Right atrium auricular region (tissue), 2 donors: ENCODE data around the gene TSNAX. TPM values are rescaled to one million over a fixed set of nuclear protein-coding genes. Genes with fewer than 3 reads are reported as not detected.

ENCODE experiments used
- DNase-seq: peaks from one replicate; pipeline ENCODE4 v3.0.0-alpha.2; 2019; ENCODE audit warnings: low spot score
- H3K27ac ChIP-seq, 2 donors: fragments of 200-600 bp; sonication (generic); 1 replicate in 1 of 2; 2 replicates in 1 of 2; pipeline ENCODE4 v1.5.1; 2016 to 2019
- H3K27me3 ChIP-seq, 2 donors: fragments of 200-600 bp; sonication (generic); one replicate each; pipeline versions ENCODE4 v1.5.1 to v1.6.0; 2017 to 2019
- H3K36me3 ChIP-seq: fragments of 200-600 bp; sonication (generic); one replicate; pipeline ENCODE4 v1.5.1; 2016
- H3K4me1 ChIP-seq, 2 donors: fragments of 200-600 bp; sonication (generic); one replicate each; pipeline versions ENCODE4 v1.5.1 to v1.6.0; 2017 to 2019
- H3K4me3 ChIP-seq, 2 donors: fragments of 200-600 bp; sonication (generic); 1 replicate in 1 of 2; 2 replicates in 1 of 2; pipeline ENCODE4 v1.5.1; 2017 to 2019; ENCODE audit warnings: mild to moderate bottlenecking in 1 of 2, moderate library complexity in 1 of 2
- H3K9me3 ChIP-seq, 2 donors: fragments of 200-600 bp; sonication (generic); one replicate each; pipeline ENCODE4 v1.5.1; 2019
- total RNA-seq, 2 donors: library from RNA; depleted of rRNA; stranded (reverse); fragments of >200 nt; gene quantifications; one replicate each; pipeline ENCODE4 v1.1.0, GENCODE V29; 2016
- TF ChIP-seq, protein P1 (sequence below), 2 donors: fragments of 200-600 bp; sonication (generic); IDR thresholded peaks; one replicate each; pipeline ENCODE4 v1.5.1; 2019; ENCODE audit warnings: antibody characterized with exemption in 2 of 2

The TSNAX gene
- total RNA-seq, 2 donors from 2014 or later, result 19.5 to 26.3 TPM

DNA sequence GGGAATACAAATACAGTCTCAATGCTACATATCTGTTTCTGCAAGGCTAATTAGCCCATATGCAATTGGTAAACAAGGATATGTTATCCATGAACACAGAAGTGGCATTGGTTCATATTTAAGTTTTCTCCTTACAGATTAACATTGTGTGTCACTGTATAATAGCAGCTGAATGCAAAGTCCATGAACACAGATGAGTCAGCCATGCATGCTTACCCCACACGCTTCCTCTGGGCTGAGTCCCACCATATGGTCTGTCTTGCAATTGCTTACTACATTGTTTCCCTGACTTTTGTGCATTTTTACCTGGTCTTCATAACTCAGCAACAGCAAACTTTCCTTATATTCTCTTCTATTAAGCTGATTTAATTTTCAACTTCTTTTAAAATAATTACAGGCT, 41.5 kb upstream of the TSNAX start:
- Histone ChIP-seq H3K27ac (no peak overlapping the region), H3K36me3 (no peaks in the 10 kb centered on the region), H3K9me3 (no peaks in the 10 kb centered on the region), H3K27me3 (no peaks in the 10 kb centered on the region), H3K4me1 (no peaks in the 10 kb centered on the region), H3K4me3 (no peak overlapping the region)
- TF ChIP-seq, protein P1, sequence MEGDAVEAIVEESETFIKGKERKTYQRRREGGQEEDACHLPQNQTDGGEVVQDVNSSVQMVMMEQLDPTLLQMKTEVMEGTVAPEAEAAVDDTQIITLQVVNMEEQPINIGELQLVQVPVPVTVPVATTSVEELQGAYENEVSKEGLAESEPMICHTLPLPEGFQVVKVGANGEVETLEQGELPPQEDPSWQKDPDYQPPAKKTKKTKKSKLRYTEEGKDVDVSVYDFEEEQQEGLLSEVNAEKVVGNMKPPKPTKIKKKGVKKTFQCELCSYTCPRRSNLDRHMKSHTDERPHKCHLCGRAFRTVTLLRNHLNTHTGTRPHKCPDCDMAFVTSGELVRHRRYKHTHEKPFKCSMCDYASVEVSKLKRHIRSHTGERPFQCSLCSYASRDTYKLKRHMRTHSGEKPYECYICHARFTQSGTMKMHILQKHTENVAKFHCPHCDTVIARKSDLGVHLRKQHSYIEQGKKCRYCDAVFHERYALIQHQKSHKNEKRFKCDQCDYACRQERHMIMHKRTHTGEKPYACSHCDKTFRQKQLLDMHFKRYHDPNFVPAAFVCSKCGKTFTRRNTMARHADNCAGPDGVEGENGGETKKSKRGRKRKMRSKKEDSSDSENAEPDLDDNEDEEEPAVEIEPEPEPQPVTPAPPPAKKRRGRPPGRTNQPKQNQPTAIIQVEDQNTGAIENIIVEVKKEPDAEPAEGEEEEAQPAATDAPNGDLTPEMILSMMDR (IDR thresholded peaks at IDR 0.05), result no peak
- DNase-seq, result no peak

DNA sequence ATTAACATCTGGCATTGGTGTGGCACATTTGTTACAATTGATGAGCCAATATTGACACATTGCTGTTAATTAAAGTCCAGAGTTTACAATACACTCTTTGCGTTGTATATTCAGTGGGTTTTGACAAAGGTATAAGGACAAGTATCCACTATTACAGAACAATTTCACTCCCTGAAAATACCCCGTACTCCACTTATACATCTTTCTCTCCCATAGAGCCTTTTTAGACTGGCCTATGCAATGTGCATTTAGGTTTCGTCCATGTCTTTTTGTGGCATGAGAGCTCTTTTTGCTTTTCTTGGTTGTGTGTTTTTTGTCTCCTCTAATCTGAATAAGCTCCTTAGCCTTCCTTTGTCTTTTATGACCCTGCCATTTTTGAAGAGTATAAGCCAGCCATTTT, 40.6 kb upstream of the TSNAX start:
- Histone ChIP-seq H3K27me3 (no peaks in the 10 kb centered on the region), H3K9me3 (no peaks in the 10 kb centered on the region), H3K4me3 (no peak overlapping the region), H3K4me1 (no peaks in the 10 kb centered on the region), H3K36me3 (no peaks in the 10 kb centered on the region), H3K27ac (no peak overlapping the region)
- no peak for DNase-seq
- TF ChIP-seq, protein P1 (IDR thresholded peaks at IDR 0.05), result no peak

DNA sequence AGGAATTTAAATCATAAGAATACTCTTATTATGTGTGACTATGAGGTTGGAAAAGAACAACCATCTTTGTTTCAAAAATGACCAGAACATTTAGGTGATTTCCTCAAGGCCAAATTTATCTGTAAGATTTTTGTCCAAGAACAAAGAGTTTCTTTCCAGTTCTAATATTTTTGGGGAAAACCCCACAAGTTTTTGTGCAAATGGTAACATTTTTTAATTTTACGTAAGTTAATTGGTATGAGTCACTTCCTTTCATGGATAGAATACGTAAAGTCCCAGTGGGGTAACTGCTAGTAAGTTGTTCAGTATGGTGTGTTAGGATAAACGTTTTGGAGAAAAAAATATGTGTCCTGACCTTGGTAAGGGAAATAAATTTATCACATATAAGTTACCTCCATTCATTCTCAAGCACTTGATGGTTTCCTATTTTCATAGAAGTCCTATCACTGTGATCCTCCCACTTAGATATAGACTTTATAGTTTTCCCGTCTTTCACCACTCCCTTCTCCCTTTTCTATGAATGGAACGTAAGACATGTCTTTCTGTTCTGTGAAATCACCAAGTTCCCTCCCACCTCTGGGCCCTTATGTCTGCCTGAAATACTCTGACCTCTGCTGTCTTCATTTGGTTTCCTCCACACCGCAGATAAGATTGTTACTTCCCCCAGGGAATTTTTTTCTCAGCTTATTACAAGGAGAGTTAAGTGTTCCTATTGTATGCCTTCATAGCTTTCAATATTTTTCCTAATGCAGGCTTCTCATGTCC, 34.9 kb upstream of the TSNAX start:
- DNase-seq, result no peak
- Histone ChIP-seq H3K36me3 (no peaks in the 10 kb centered on the region), H3K27me3 (no peaks in the 10 kb centered on the region), H3K9me3 (peaks cover 0 to 5% of the 10 kb centered on the region in 2 donors), H3K4me3 (no peak overlapping the region), H3K4me1 (peaks cover 0 to 9% of the 10 kb centered on the region in 2 donors), H3K27ac (no peak overlapping the region)
- TF ChIP-seq, protein P1 (IDR thresholded peaks at IDR 0.05), result no peak

DNA sequence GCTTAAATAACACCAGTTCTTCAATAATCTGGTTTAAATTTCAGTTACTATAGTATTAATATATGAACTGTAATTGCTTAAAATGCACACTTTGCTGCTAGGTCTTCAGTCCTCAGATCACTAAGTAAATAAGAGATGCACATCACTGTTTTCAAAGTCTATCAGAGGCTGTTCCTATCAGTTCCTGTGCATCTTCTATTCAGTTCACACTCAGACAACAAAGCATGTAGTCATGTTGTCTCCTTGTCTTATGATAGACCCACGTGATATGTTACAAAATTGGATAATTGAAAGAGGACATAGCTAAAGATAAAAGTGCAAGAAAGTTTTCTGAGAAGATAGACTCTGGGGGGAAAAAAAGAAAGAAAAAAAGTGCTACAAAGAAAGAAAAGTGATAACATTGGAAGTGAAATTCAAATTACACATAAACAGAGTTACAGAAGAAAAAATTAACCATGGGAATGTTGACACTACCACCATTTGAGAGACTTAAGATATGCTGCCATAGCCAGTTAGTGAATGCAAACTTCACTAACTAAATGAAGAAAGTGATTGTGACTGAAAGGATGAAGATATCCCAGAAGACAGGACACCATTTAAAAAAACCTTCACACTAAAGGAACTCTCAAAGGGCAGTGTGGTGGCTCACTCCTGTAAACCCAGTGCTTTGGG, 33.9 kb upstream of the TSNAX start:
- H3K4me1 ChIP-seq, result peaks cover 0 to 9% of the 10 kb centered on the region in 2 donors
- H3K27me3 ChIP-seq, result no peaks in the 10 kb centered on the region
- H3K36me3 ChIP-seq, result no peaks in the 10 kb centered on the region
- no peak for DNase-seq
- TF ChIP-seq, protein P1 (IDR thresholded peaks at IDR 0.05), result no peak
- no peak overlapping the region for H3K4me3 ChIP-seq
- peaks cover 0 to 15% of the 10 kb centered on the region in 2 donors for H3K9me3 ChIP-seq
- H3K27ac ChIP-seq, result no peak overlapping the region

DNA sequence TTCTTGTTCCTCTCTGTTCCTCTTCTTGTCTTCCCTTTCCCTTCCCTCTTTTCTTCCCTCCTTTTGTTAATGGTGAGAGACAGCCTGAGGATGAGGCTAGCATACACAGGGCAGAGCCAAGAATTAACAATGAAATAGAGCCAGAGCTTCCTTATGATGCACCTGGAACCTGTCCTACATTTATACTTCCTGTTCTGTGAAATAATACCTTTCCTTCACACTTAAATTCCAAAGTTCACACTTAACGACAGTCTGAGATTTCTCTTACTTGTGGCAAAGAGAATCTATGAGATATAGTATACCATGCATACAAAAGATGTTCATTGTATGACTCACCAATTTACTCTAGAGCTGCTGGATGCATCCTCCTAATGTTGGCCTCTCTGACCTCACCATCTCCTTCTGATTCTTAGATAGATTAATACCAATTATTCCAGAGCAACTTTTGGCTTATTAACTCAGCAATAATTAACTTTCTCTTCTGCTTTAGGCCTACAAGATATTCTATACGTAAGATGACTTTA, 30.8 kb upstream of the TSNAX start:
- Histone ChIP-seq H3K4me3 (no peak overlapping the region), H3K4me1 (peaks cover 0 to 9% of the 10 kb centered on the region in 2 donors), H3K36me3 (no peaks in the 10 kb centered on the region), H3K27me3 (no peaks in the 10 kb centered on the region), H3K9me3 (peaks cover 0 to 15% of the 10 kb centered on the region in 2 donors), H3K27ac (no peak overlapping the region)
- TF ChIP-seq, protein P1 (IDR thresholded peaks at IDR 0.05), result no peak
- no peak for DNase-seq
